ENCODE measurements around the gene AANAT.

Gene AANAT

GRCh38 chr17:76467366-76467765, at the start of gene AANAT:
TSS of gene AANAT (plus strand) at chr17:76467603. CDS start at chr17:76468747, 1,144 bp downstream.
- no peak for DNase-seq

GRCh38 chr17:76419576-76420260, 47.7 kb upstream of the AANAT start:
- DNase-seq = no peak

GRCh38 chr17:76420356-76421043, 46.9 kb upstream of the AANAT start:
- no peak for DNase-seq

- no peak for DNase-seq
Observed at GRCh38 chr17:76421044-76421407, 46.4 kb upstream of the AANAT start.

GRCh38 chr17:76422406-76422805, 45.0 kb upstream of the AANAT start:
- DNase-seq = no peak

GRCh38 chr17:76422860-76423259, 44.5 kb upstream of the AANAT start:
- no peak for DNase-seq

- no peak for DNase-seq
Observed at GRCh38 chr17:76426853-76427252, 40.5 kb upstream of the AANAT start.

GRCh38 chr17:76427501-76428231, 39.7 kb upstream of the AANAT start:
- peak in 1 of 2 donors; percentile 25 for DNase-seq

GRCh38 chr17:76428511-76428910, 38.9 kb upstream of the AANAT start:
- no peak for DNase-seq

- DNase-seq = no peak
Observed at GRCh38 chr17:76431509-76431908, 35.9 kb upstream of the AANAT start.

GRCh38 chr17:76432004-76432403, 35.4 kb upstream of the AANAT start:
- DNase-seq = no peak

GRCh38 chr17:76432712-76433336, 34.6 kb upstream of the AANAT start:
- peak in 1 of 2 donors; percentile 14 for DNase-seq

GRCh38 chr17:76433693-76434092, 33.7 kb upstream of the AANAT start:
- DNase-seq = no peak

- DNase-seq = no peak
Observed at GRCh38 chr17:76434870-76435269, 32.5 kb upstream of the AANAT start.

GRCh38 chr17:76435751-76436150, 31.7 kb upstream of the AANAT start:
- DNase-seq = no peak

GRCh38 chr17:76437467-76438402, 29.7 kb upstream of the AANAT start:
- no peak for DNase-seq

- DNase-seq = no peak
Observed at GRCh38 chr17:76438906-76439305, 28.5 kb upstream of the AANAT start.

GRCh38 chr17:76439314-76439928, 28.0 kb upstream of the AANAT start:
- no peak for DNase-seq

- DNase-seq = no peak
Observed at GRCh38 chr17:76440751-76441362, 26.5 kb upstream of the AANAT start.

- DNase-seq = no peak
Observed at GRCh38 chr17:76441686-76442340, 25.6 kb upstream of the AANAT start.

All from CD4-positive, alpha-beta T cell treated with Interferon alpha-2 for 1 hour (primary cell).